GM12891 (cell line): Measurements from ENCODE around the gene G6PD.
"Not testable (repeated sequence)": the region's sequence is repeated elsewhere in the genome, so short reads cannot be mapped to it uniquely, and the experiment has no call there.

Source experiments
- POLR2A ChIP-seq: IDR thresholded peaks from 2 replicates; pipeline ENCODE4 v1.6.1; 2011; ENCODE audit warnings: low read depth, low read length, control low read depth
- SPI1 ChIP-seq: IDR thresholded peaks from 2 replicates; pipeline ENCODE4 v1.6.1; 2011; ENCODE audit warnings: low read depth, low read length, control low read depth

- not testable (repeated sequence) for TF ChIP-seq POLR2A, SPI1
Measured at GRCh38 chrX:154570361-154570760, 23.7 kb upstream of the G6PD start.
